HFFc6 (cell line): ENCODE results near the gene MRRF. TPM values are rescaled to one million over a fixed set of nuclear protein-coding genes. Genes with fewer than 3 reads are reported as not detected.

ENCODE experiments used
- DNase-seq: peaks from one replicate; pipeline ENCODE4 v3.0.0-alpha.2; 2018
- H3K27ac Mint-ChIP-seq: 2 replicates; pipeline ENCODE4 v1.8.0; 2020; ENCODE audit warnings: mild to moderate bottlenecking, mixed read lengths
- H3K27me3 Mint-ChIP-seq: 2 replicates; pipeline ENCODE4 v1.8.0; 2021; ENCODE audit warnings: mild to moderate bottlenecking, moderate library complexity, mixed read lengths; ENCODE audit not compliant: insufficient read depth
- H3K36me3 Mint-ChIP-seq: 2 replicates; pipeline ENCODE4 v1.8.0; 2021; ENCODE audit warnings: low read depth, mixed read lengths
- H3K4me1 Mint-ChIP-seq: 2 replicates; pipeline ENCODE4 v1.8.0; 2020; ENCODE audit warnings: low read depth, mixed read lengths
- H3K4me3 Mint-ChIP-seq: 2 replicates; pipeline ENCODE4 v1.8.0; 2020; ENCODE audit warnings: mild to moderate bottlenecking, moderate library complexity, mixed read lengths
- H3K9me3 Mint-ChIP-seq: 2 replicates; pipeline ENCODE4 v1.8.0; 2020; ENCODE audit warnings: mild to moderate bottlenecking, mixed read lengths
- CTCF ChIP-seq: fragments of 200-600 bp; sonication (generic); IDR thresholded peaks from 2 replicates; pipeline ENCODE4 v1.5.0; 2021; ENCODE audit warnings: antibody characterized with exemption, mild to moderate bottlenecking
- total RNA-seq, 6 experiments: library from RNA; stranded (reverse); fragmentation: NEBNext Ultra II Directional; extraction: Animal tissue kit (Norgen Biotek cat#: 25700); gene quantifications; 2 replicates in 1 of 6; 3 replicates in 5 of 6; pipeline ENCODE4 v1.2.3, GENCODE V29; 2021

Gene MRRF
- total RNA-seq, 6 experiments from 2014 or later: 27.1 to 32.2 (median 29.4) TPM

GRCh38 chr9:122338536-122338935, 73.9 kb downstream of the MRRF start:
- no peak overlapping the region for H3K27ac Mint-ChIP-seq
- no peak for TF ChIP-seq CTCF
- no peaks in the 10 kb centered on the region for H3K9me3 Mint-ChIP-seq
- peaks cover 15% of the 10 kb centered on the region; the same call in 1 of the 2 replicates for H3K27me3 Mint-ChIP-seq
- DNase-seq: no peak
- H3K36me3 Mint-ChIP-seq: no peaks in the 10 kb centered on the region
- no peak overlapping the region for H3K4me3 Mint-ChIP-seq
- peaks cover 12% of the 10 kb centered on the region for H3K4me1 Mint-ChIP-seq

- Mint-ChIP-seq H3K4me3 (no peak overlapping the region), H3K27me3 (peaks cover 17% of the 10 kb centered on the region; the same call in 1 of the 2 replicates), H3K27ac (no peak overlapping the region), H3K9me3 (no peaks in the 10 kb centered on the region), H3K4me1 (peaks cover 12% of the 10 kb centered on the region), H3K36me3 (no peaks in the 10 kb centered on the region)
- no peak for TF ChIP-seq CTCF
- no peak for DNase-seq
These were observed 74.3 kb downstream of the MRRF start for GRCh38 chr9:122338994-122339393.

DNA sequence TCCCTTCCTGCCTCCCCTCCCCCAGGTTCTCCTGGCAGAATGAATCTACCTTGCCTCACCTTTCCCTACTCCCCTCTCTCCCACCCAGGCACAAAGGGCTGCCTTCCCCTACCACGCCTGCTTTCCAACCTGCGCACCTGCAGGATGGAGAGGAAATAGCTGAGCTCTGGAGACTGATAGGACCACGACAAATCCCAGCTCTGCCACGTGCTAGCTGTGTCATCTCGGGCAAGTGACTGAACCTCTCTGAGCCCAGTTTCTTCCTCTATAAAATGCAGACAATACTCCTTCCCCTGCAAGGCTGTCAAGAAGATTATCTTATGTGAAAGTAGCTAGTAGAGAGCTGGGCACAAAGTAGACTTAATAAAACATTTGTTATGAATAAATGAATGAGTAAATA, 74.9 kb downstream of the MRRF start:
- Mint-ChIP-seq H3K36me3 (no peaks in the 10 kb centered on the region), H3K4me3 (no peak overlapping the region), H3K9me3 (no peaks in the 10 kb centered on the region), H3K27ac (no peak overlapping the region), H3K4me1 (peaks cover 12% of the 10 kb centered on the region), H3K27me3 (peaks cover 17% of the 10 kb centered on the region; the same call in 1 of the 2 replicates)
- no peak for DNase-seq
- no peak for TF ChIP-seq CTCF

GRCh38 chr9:122340161-122340560, 75.5 kb downstream of the MRRF start:
- no peak overlapping the region for H3K27ac Mint-ChIP-seq
- H3K4me3 Mint-ChIP-seq: no peak overlapping the region
- peaks cover 7% of the 10 kb centered on the region for H3K4me1 Mint-ChIP-seq
- no peak for DNase-seq
- TF ChIP-seq CTCF: no peak
- no peaks in the 10 kb centered on the region for H3K9me3 Mint-ChIP-seq
- peaks cover 17% of the 10 kb centered on the region; the same call in 1 of the 2 replicates for H3K27me3 Mint-ChIP-seq
- H3K36me3 Mint-ChIP-seq: no peaks in the 10 kb centered on the region

- peaks cover 11% of the 10 kb centered on the region for H3K4me1 Mint-ChIP-seq
- TF ChIP-seq CTCF: no peak
- H3K27ac Mint-ChIP-seq: no peak overlapping the region
- no peaks in the 10 kb centered on the region for H3K9me3 Mint-ChIP-seq
- no peak overlapping the region for H3K4me3 Mint-ChIP-seq
- peaks cover 17% of the 10 kb centered on the region; the same call in 1 of the 2 replicates for H3K27me3 Mint-ChIP-seq
- no peaks in the 10 kb centered on the region for H3K36me3 Mint-ChIP-seq
- no peak for DNase-seq
These were observed 77.8 kb downstream of the MRRF start for GRCh38 chr9:122342323-122343050.
